ENCODE results near the gene RPS6KA2. TPM values are rescaled to one million over a fixed set of nuclear protein-coding genes. Genes with fewer than 3 reads are reported as not detected.

The RPS6KA2 gene
- total and polyA plus RNA-seq, 2 donors (not counting 3 experiments of a cell fraction or from before 2014, with no cell fraction given) = 54.5 to 75.8 TPM

GRCh38 chr6:166556336-166556735 is 70.7 kb downstream of the RPS6KA2 start:
- dilution Hi-C loops (cut with MboI; ENCODE audit: extremely low pct_ligation_motif_present, low sequenced_read_pairs) (no loop called here), intact Hi-C loops (cut with micrococcal nuclease) (loop anchor here (1.0 to 2.0 kb wide), 5 partner anchors 32 to 134 kb away; no protein-coding TSS in a partner anchor)
- peak overlapping the region; percentile 38 for H3K4me2 ChIP-seq (ENCODE audit: insufficient read depth, low read length)
- no peaks in the 10 kb centered on the region for H4K20me1 ChIP-seq (replicated peaks; ENCODE audit: control insufficient read depth, extremely low read depth, insufficient read depth, low read length)
- no peak for FAIRE-seq
- ChIA-PET CTCF (interaction anchor here (1.0 to 2.0 kb wide), 10 partner anchors 11 to 219 kb away, joined by 3 to 9 read pairs (median 5); partner anchors contain the start of gene RPS6KA2), POLR2A (interaction anchor here (0.8 to 1.5 kb wide), 3 partner anchors 68 to 84 kb away, joined by 3 to 6 read pairs (median 4); partner anchors contain the start of gene RPS6KA2)
- peak overlapping the region; percentile 57 for H3K9ac ChIP-seq (replicated peaks; ENCODE audit: extremely low read depth, insufficient read depth, low read length)
- no peaks in the 10 kb centered on the region for H3K9me3 ChIP-seq (replicated peaks; ENCODE audit: control insufficient read depth, insufficient read depth, low read length)
- H3K27ac ChIP-seq (ENCODE audit: insufficient read depth, low read depth, low read length) = peak overlapping the region; percentile 92
- H3K36me3 ChIP-seq (ENCODE audit: control insufficient read depth in 2 of 2, extremely low read depth in 1 of 2, insufficient read depth in 2 of 2, low read length in 2 of 2) = no peaks in the 10 kb centered on the region
- H3K4me1 ChIP-seq (ENCODE audit: control insufficient read depth, extremely low read depth, insufficient read depth, low read length) = peaks cover 27% of the 10 kb centered on the region
- TF ChIP-seq, protein P1, sequence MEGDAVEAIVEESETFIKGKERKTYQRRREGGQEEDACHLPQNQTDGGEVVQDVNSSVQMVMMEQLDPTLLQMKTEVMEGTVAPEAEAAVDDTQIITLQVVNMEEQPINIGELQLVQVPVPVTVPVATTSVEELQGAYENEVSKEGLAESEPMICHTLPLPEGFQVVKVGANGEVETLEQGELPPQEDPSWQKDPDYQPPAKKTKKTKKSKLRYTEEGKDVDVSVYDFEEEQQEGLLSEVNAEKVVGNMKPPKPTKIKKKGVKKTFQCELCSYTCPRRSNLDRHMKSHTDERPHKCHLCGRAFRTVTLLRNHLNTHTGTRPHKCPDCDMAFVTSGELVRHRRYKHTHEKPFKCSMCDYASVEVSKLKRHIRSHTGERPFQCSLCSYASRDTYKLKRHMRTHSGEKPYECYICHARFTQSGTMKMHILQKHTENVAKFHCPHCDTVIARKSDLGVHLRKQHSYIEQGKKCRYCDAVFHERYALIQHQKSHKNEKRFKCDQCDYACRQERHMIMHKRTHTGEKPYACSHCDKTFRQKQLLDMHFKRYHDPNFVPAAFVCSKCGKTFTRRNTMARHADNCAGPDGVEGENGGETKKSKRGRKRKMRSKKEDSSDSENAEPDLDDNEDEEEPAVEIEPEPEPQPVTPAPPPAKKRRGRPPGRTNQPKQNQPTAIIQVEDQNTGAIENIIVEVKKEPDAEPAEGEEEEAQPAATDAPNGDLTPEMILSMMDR (IDR thresholded peaks at IDR 0.05; ENCODE audit: extremely low read depth in 1 of 2, insufficient read depth in 1 of 2, low read depth in 1 of 2, low read length in 2 of 2) = no peak
- no peak for TF ChIP-seq JUN (IDR thresholded peaks at IDR 0.05; ENCODE audit: borderline replicate concordance, insufficient read depth, insufficient read length, low read depth)
- TF ChIP-seq MYC (IDR thresholded peaks at IDR 0.05; ENCODE audit: low read depth, low read length) = no peak
- TF ChIP-seq, protein P2, sequence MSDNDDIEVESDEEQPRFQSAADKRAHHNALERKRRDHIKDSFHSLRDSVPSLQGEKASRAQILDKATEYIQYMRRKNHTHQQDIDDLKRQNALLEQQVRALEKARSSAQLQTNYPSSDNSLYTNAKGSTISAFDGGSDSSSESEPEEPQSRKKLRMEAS (IDR thresholded peaks at IDR 0.05; ENCODE audit: insufficient read depth, insufficient read length) = no peak
- no peak for TF ChIP-seq POLR2AphosphoS5 (IDR thresholded peaks at IDR 0.05; ENCODE audit: insufficient read depth, low read depth, low read length)
- TF ChIP-seq FOS (IDR thresholded peaks at IDR 0.05; ENCODE audit: borderline replicate concordance, insufficient read depth, low read length) = no peak
- no peak for TF ChIP-seq EZH2 (IDR thresholded peaks at IDR 0.05; ENCODE audit: borderline replicate concordance, low read depth, low read length, severe bottlenecking)
- no peak for TF ChIP-seq GATA2 (IDR thresholded peaks at IDR 0.05; ENCODE audit: insufficient read depth, insufficient read length, low read depth, low read length)
- TF ChIP-seq POLR2A (IDR thresholded peaks at IDR 0.05; ENCODE audit: low read depth, low read length) = no peak
- BruUV-seq (replicated peaks) = TSS peak; percentile 57
- H3K4me3 ChIP-seq (replicated peaks in 1 of 3; ENCODE audit: insufficient read depth in 1 of 3, low read depth in 1 of 3, low read length in 3 of 3) = no peak overlapping the region
- H3K79me2 ChIP-seq (ENCODE audit: control insufficient read depth, insufficient read depth, low read length) = peaks cover 10% of the 10 kb centered on the region
- H3K27me3 ChIP-seq (ENCODE audit: control insufficient read depth in 2 of 2, insufficient read depth in 2 of 2, low read length in 2 of 2) = no peaks in the 10 kb centered on the region
- no peak for DNase-seq (ENCODE audit: low read depth, low spot score)
- H3K9me1 ChIP-seq (replicated peaks; ENCODE audit: control insufficient read depth, extremely low read depth, insufficient read depth, low read length) = no peaks in the 10 kb centered on the region
- no peak overlapping the region for H2AFZ ChIP-seq (ENCODE audit: low read depth, low read length)

All from endothelial cell of umbilical vein (primary cell).